ENCODE results near the gene CHI3L2. TPM values are rescaled to one million over a fixed set of nuclear protein-coding genes. Genes with fewer than 3 reads are reported as not detected.

Gene CHI3L2
- total RNA-seq, 1 donor from 2014 or later, result not detected

DNA sequence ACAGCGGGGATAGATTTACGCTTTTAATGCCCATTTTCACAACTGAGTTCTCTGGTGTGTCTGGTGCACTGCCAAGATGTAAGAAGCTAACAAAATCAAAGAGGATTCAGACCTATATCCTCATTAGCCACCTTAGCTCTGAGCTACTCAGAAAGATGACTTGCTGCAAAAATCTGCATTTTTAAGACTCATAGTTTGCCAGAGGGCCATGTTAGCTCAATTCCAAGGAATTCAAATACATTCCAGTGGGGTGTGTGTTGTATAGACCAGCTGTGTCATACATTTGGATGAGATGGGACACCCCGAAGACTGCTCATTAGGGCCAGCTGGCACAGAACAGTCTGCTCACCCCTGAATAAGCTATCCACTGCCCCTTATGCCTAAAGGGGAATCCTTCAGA is 36.0 kb upstream of the CHI3L2 start:
- no peak overlapping the region for H3K4me3 ChIP-seq (ENCODE audit: low read depth, low read length)
- DNase-seq (ENCODE audit: low read depth), result no peak
- TF ChIP-seq, protein P1, sequence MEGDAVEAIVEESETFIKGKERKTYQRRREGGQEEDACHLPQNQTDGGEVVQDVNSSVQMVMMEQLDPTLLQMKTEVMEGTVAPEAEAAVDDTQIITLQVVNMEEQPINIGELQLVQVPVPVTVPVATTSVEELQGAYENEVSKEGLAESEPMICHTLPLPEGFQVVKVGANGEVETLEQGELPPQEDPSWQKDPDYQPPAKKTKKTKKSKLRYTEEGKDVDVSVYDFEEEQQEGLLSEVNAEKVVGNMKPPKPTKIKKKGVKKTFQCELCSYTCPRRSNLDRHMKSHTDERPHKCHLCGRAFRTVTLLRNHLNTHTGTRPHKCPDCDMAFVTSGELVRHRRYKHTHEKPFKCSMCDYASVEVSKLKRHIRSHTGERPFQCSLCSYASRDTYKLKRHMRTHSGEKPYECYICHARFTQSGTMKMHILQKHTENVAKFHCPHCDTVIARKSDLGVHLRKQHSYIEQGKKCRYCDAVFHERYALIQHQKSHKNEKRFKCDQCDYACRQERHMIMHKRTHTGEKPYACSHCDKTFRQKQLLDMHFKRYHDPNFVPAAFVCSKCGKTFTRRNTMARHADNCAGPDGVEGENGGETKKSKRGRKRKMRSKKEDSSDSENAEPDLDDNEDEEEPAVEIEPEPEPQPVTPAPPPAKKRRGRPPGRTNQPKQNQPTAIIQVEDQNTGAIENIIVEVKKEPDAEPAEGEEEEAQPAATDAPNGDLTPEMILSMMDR (conservative IDR thresholded peaks at IDR 0.05; ENCODE audit: low read depth, low read length), result no peak

DNA sequence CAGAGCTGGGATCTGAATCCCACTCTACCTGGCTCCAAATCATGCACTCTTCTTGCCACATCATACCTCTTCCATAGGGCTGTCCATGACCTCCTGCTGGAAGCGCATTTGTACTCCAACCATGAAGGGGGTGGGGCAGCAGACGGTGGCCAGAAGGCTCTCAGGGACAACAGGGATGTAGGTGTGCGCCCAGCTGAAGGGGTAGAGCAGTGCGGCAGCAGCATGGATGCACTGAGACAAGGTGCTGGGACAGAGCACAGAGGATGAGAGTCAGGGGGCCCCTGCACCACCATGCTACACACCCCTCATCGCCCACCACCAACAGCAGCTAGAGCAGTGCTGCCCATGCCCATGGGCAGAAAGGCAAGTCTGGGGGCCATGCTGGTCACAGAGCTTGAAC is 35.4 kb upstream of the CHI3L2 start:
- DNase-seq (ENCODE audit: low read depth), result no peak
- no peak overlapping the region for H3K4me3 ChIP-seq (ENCODE audit: low read depth, low read length)
- TF ChIP-seq, protein P1 (conservative IDR thresholded peaks at IDR 0.05; ENCODE audit: low read depth, low read length), result no peak

DNA sequence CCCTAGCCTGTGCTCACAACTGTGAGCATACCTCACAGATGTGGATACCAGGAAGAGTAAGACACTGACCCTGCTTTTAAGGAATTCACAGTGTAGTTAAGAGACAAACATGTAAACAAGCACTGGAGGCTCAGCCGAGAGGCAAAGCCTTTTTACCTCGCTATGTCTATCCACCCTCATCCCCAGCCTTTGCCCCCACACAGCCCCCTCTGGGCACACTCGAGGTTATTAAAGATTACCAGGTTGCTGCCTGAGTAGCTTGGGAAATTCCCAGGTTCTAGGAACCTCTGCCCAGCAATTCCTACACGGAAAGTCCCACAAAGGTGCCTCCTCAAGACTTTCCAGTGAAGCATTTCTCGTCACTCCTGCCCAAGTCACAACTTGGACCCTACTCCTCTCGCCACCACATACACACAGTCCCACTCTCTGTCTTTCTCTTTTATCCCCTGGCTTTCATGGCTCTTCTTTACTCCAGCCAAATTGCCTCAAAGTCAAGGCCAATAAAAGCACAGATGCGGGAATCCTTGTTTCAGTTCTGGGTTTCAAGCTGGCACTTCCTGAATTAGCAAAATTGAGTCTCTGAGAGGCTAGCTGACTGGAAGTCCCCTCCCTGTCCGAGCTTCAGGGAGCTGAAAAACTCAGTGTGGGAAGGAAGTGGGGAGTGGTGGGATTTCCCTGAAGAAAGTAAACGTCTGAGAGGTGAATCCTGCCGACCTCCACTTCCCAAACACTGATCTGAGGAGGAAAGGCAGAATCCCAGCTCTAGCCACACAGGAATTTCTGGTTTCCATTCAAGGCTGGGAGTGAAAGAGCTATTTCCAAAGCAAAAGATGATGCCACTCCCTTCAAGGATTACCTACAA is 34.6 kb upstream of the CHI3L2 start:
- DNase-seq (ENCODE audit: low read depth), result peak; percentile 82
- TF ChIP-seq, protein P1 (conservative IDR thresholded peaks at IDR 0.05; ENCODE audit: low read depth, low read length), result no peak
- no peak overlapping the region for H3K4me3 ChIP-seq (ENCODE audit: low read depth, low read length)

DNA sequence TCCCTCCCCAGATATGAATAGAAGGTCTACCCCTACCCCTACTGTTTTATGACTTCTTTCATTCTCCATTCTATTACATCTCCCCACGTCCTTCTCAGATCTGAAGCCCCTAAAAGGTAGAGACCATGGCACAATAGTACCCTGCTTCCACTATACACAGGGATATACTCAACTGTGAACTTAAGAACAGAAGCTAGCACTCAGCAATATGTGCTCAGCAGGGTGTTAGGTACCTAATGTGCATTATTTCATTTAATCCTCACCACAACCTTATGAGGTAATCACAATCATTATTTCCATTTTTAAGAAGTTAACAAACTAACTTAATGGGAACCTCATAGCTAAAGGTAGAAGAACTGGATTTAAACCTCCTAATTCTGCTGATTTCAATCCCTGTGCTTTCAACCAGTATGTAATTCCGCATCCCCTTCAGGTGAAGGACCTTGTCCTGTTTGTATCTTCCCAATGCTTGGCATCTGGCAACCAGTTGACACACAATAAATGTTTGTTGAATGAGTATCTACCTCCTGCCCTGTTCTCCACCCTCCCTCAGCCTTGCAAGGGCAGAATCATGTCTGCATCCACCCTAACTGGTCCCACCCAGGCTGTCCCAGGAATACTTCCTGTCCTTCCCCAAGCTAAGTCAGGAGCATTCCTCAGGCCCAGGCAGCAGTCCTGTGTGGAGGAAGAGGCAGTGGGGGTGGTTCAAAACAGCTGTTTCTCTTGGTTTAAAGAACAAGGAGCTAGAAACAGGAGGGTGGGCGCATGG is 33.6 kb upstream of the CHI3L2 start:
- no peak overlapping the region for H3K4me3 ChIP-seq (ENCODE audit: low read depth, low read length)
- no peak for DNase-seq (ENCODE audit: low read depth)
- TF ChIP-seq, protein P1 (conservative IDR thresholded peaks at IDR 0.05; ENCODE audit: low read depth, low read length), result no peak

DNA sequence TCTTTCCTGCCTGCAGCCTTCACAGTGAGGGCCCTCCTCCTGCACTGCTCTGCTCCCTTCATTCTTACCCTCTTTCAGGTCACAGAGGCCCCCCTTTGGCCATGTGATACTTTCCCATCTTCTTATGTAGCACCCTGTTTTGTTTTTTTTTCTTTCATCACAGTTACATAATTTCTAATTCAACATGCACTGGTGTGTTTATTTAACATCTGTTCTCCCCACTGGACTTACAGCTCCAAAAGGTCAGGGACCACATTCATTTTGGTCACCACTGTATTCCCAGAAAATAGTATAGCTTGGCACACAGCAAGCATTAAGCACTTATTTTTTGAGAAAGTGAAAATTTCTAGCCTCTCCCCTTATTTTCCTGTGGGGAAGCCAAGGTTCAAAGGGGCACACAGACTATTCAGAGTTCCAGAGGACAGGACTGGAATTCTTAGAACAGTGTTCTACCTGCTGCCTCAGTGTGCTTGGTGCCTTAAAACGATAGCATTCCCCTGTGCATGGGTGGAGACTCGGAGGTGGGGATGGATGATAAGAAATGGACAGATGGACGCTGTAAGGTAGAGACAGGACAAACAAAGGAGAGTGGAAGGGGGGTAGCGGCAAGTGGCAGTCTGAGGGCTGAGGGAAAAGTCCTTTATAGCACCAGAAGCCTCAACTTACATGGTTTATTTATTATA is 32.4 kb upstream of the CHI3L2 start:
- DNase-seq (ENCODE audit: low read depth), result no peak
- H3K4me3 ChIP-seq (ENCODE audit: low read depth, low read length), result no peak overlapping the region
- TF ChIP-seq, protein P1 (conservative IDR thresholded peaks at IDR 0.05; ENCODE audit: low read depth, low read length), result no peak

DNA sequence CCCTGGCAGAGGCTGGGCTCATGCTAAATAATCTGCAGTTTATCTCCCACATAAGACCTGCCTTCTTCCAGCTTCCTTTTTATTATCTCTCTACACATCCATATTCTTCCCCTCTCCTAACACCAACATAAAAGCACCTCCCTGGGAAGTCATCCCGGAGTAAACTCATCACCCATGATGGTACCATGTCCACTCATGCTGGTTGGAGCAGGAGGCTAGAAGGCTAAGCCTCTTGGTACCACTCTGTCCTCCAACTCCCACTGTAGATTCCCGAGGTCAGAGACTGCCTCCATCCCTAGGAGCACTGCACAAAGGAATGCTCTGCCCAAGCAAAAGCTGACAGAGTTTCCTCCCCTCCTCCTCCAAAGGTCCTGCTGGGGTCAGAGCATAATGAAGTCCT is 31.3 kb upstream of the CHI3L2 start:
- DNase-seq (ENCODE audit: low read depth), result no peak
- H3K4me3 ChIP-seq (ENCODE audit: low read depth, low read length), result no peak overlapping the region
- TF ChIP-seq, protein P1 (conservative IDR thresholded peaks at IDR 0.05; ENCODE audit: low read depth, low read length), result no peak

All from epithelial cell of proximal tubule (primary cell).